K562 (cell line): Measurements from ENCODE around the gene ABCG2. TPM values are rescaled to one million over a fixed set of nuclear protein-coding genes. Genes with fewer than 3 reads are reported as not detected.

Experiments
- ATAC-seq: fragments of 200-7000 bp; cut with Tn5 transposase; 3 replicates; pipeline ENCODE4 v1.9.1; 2020; ENCODE audit warnings: moderate library complexity
- BruUV-seq: library from RNA; stranded (reverse); fragments of 400-500 nt; replicated peaks from 2 replicates; lab custom pipeline; 2021; lab: Mats Ljungman, UMichigan
- CTCF ChIA-PET: fragments of 300-600 bp; formaldehyde crosslinking; extraction: SDS; loops from one replicate; lab custom pipeline; 2021; ENCODE audit warnings: low intra/inter-chr PET ratio; lab: Yijun Ruan, JAX
- POLR2A ChIA-PET: fragments of 300-600, 350-650 bp; sonication (Branson Sonifier 250); formaldehyde crosslinking; extraction: SDS; loops from one replicate; lab custom pipeline; 2021; ENCODE audit warnings: antibody characterized with exemption, inconsistent platforms; lab: Yijun Ruan, JAX
- DNase-seq, 4 experiments: peaks; one replicate each; pipeline versions ENCODE4 v3.0.0 to v3.0.0-alpha.2; 2011 to 2018; ENCODE audit warnings: low spot score in 3 of 4, mixed read lengths in 3 of 4; ENCODE audit errors: extremely low read depth in 1 of 4
- FAIRE-seq: peaks from 2 replicates; lab custom pipeline; 2011; peaks lifted over from hg19 to GRCh38; lab: Jason Lieb, UNC
- H2AFZ ChIP-seq: 2 replicates; pipeline ENCODE4 v1.6.0; 2011; ENCODE audit warnings: low read depth, low read length, control low read depth, inconsistent platforms
- H3K27ac ChIP-seq: fragments of 200-600 bp; 3 replicates; pipeline ENCODE4 v1.8.0; 2011; ENCODE audit warnings: low read depth, mild to moderate bottlenecking, control low read depth, inconsistent platforms, low read length, moderate library complexity, mixed read lengths; ENCODE audit errors: extremely low read depth
- H3K27me3 ChIP-seq, 2 experiments: fragments of 300-600 bp in 1 of 2; 2 replicates in 1 of 2; 3 replicates in 1 of 2; pipeline versions ENCODE4 v1.6.0 to v1.8.0; 2011; ENCODE audit warnings: inconsistent platforms in 2 of 2, low read length in 2 of 2, mild to moderate bottlenecking in 1 of 2, mixed read lengths in 1 of 2, moderate library complexity in 1 of 2; ENCODE audit not compliant: control insufficient read depth in 2 of 2, insufficient read depth in 2 of 2
- H3K36me3 ChIP-seq: fragments of 300-600 bp; 3 replicates; pipeline ENCODE4 v1.8.0; 2011; ENCODE audit warnings: mild to moderate bottlenecking, low read length, inconsistent platforms; ENCODE audit not compliant: control insufficient read depth, insufficient read depth
- H3K4me1 ChIP-seq, 2 experiments: fragments of 200-600 bp in 1 of 2; replicated peaks in 1 of 2; 2 replicates in 1 of 2; 3 replicates in 1 of 2; pipeline versions ENCODE4 v1.5.1 to v1.8.0; 2011; ENCODE audit warnings: inconsistent platforms in 2 of 2, low read length in 2 of 2, mild to moderate bottlenecking in 1 of 2, mixed read lengths in 1 of 2, moderate library complexity in 1 of 2; ENCODE audit not compliant: control insufficient read depth in 2 of 2, insufficient read depth in 2 of 2
- H3K4me2 ChIP-seq: 2 replicates; pipeline ENCODE4 v1.6.1; 2011; ENCODE audit warnings: low read length, control low read depth, inconsistent platforms, mixed read lengths; ENCODE audit not compliant: insufficient read depth
- H3K4me3 ChIP-seq: fragments of 200-600 bp; sonication (generic), shearing (Covaris generic); 2 replicates; pipeline ENCODE4 v1.5.1; 2016; ENCODE audit warnings: control low read depth, inconsistent platforms
- H3K79me2 ChIP-seq: fragments of 200-600 bp; 3 replicates; pipeline ENCODE4 v1.8.0; 2011; ENCODE audit warnings: low read length, inconsistent platforms; ENCODE audit not compliant: control insufficient read depth, insufficient read depth
- H3K9ac ChIP-seq, 2 experiments: 2 replicates each; pipeline versions ENCODE4 v1.6.0 to v1.6.1; 2011; ENCODE audit warnings: low read depth in 2 of 2, low read length in 2 of 2, control low read depth in 1 of 2, inconsistent platforms in 1 of 2, mild to moderate bottlenecking in 1 of 2, mixed read lengths in 1 of 2; ENCODE audit not compliant: insufficient read depth in 1 of 2
- H3K9me1 ChIP-seq: one replicate; pipeline ENCODE4 v1.6.0; 2011; ENCODE audit warnings: inconsistent platforms, mild to moderate bottlenecking, low read length, moderate library complexity; ENCODE audit not compliant: control insufficient read depth, insufficient read depth
- H3K9me3 ChIP-seq: replicated peaks from 2 replicates; pipeline ENCODE4 v1.5.1; 2011; ENCODE audit warnings: low read depth, low read length, inconsistent platforms; ENCODE audit not compliant: control insufficient read depth, insufficient read depth
- H4K20me1 ChIP-seq: replicated peaks from 2 replicates; pipeline ENCODE4 v1.6.1; 2011; ENCODE audit warnings: low read length, inconsistent platforms, mixed read lengths; ENCODE audit not compliant: control insufficient read depth, insufficient read depth
- KLF10 ChIP-seq: fragments of 250-450 bp; sonication (Bioruptor Pico); IDR thresholded peaks from 2 replicates; pipeline ENCODE4 v1.6.1; 2021; ENCODE audit warnings: matching md5 sums
- MIER1 ChIP-seq: fragments of 450-650 bp; IDR thresholded peaks from 2 replicates; pipeline ENCODE4 v1.6.1; 2016; ENCODE audit warnings: antibody characterized with exemption, mild to moderate bottlenecking, low read depth
- NFRKB ChIP-seq: fragments of 450-650 bp; IDR thresholded peaks from 2 replicates; pipeline ENCODE4 v1.6.1; 2016; ENCODE audit warnings: low read depth
- NR2C1 ChIP-seq, 2 experiments: fragments of 450-650 bp; IDR thresholded peaks; 2 replicates each; pipeline ENCODE4 v1.6.1; 2017; ENCODE audit warnings: mild to moderate bottlenecking in 2 of 2, antibody characterized with exemption in 1 of 2, inconsistent platforms in 1 of 2, missing compliant biosample characterization in 1 of 2, missing genetic modification characterization in 1 of 2
- PHB ChIP-seq: fragments of 250-450 bp; sonication (Bioruptor Pico); IDR thresholded peaks from 2 replicates; pipeline ENCODE4 v1.5.0; 2021
- PURB ChIP-seq: sonication (generic); formaldehyde crosslinking; IDR thresholded peaks from 2 replicates; pipeline ENCODE4 v1.9.0; 2021; ENCODE audit warnings: low read depth, mild to moderate bottlenecking, missing genetic modification reagents
- SFPQ ChIP-seq: fragments of 200-400 bp; formaldehyde crosslinking; IDR thresholded peaks from 2 replicates; pipeline ENCODE4 v1.6.1; 2017; ENCODE audit warnings: mild to moderate bottlenecking, low read depth, low read length, moderate library complexity
- SMAD1 ChIP-seq: fragments of 150-350 bp; IDR thresholded peaks from 2 replicates; pipeline ENCODE4 v1.6.1; 2014; ENCODE audit warnings: low read length, low read depth; ENCODE audit not compliant: partially characterized antibody
- STAT5A ChIP-seq: IDR thresholded peaks from 2 replicates; pipeline ENCODE4 v1.6.1; 2012; ENCODE audit warnings: low read length, inconsistent platforms, borderline replicate concordance
- ZNF347 ChIP-seq: fragments of 450-650 bp; formaldehyde crosslinking; IDR thresholded peaks from 2 replicates; pipeline ENCODE4 v1.4.0; 2020; ENCODE audit warnings: low read depth, mild to moderate bottlenecking, moderate library complexity
- ZNF354B ChIP-seq: fragments of 250-450 bp; sonication (Bioruptor Pico); IDR thresholded peaks from 2 replicates; pipeline ENCODE4 v1.4.0; 2020
- WGBS: fragments of 100-300 bp; shearing (Covaris generic); methylation state at CpG from one replicate; pipeline ENCODE4 v1.1.6; 2016; ENCODE audit warnings: low coverage, mixed read lengths; ENCODE audit not compliant: insufficient coverage; ENCODE audit errors: missing lambda C conversion rate; 5-methylcytosine and 5-hydroxymethylcytosine counted together
- in situ Hi-C: fragments of 300-500 bp; cut with MboI; formaldehyde crosslinking; loops from 4 replicates; pipeline ENCODE4 v1.15.0; 2018; ENCODE audit warnings: inconsistent platforms, mixed read lengths
- intact Hi-C: fragments of 100-400 bp; cut with micrococcal nuclease; formaldehyde crosslinking; loops from 2 replicates; pipeline ENCODE4 v1.14.2; 2022
- polyA plus RNA-seq, 8 experiments: library from polyadenylated mRNA; depleted of rRNA in 4 of 8; stranded (reverse) in 5 of 8; unstranded in 3 of 8; fragments of >200 nt; fragmentation: Nextera tagmentation in 2 of 8; fragmentation: Illumina TruSeq in 1 of 8; extraction: Ambion mirVana in 2 of 8; extraction: Trizol in 1 of 8; gene quantifications; 2 replicates each; pipeline versions ENCODE4 v1.2.1 to v1.2.3, GENCODE V29; 2011 to 2014; ENCODE audit warnings: inconsistent platforms in 1 of 8, missing spikeins in 1 of 8
- total RNA-seq, 7 experiments: library from RNA; depleted of rRNA in 6 of 7; stranded (reverse); fragments of >200 nt in 6 of 7; fragmentation: Illumina TruSeq in 2 of 7; extraction: Trizol in 2 of 7; gene quantifications; 2 replicates each; pipeline versions ENCODE4 v1.2.1 to v1.2.3, GENCODE V29; 2011 to 2021; ENCODE audit warnings: low replicate concordance in 1 of 7

The ABCG2 gene
- total and polyA plus RNA-seq, 9 of the 15 experiments (the other 6 are each of a cell fraction or from before 2014, with no cell fraction given), result 0.01 to 0.36 (median 0.11) TPM; not detected in 4

GRCh38 chr4:88093874-88094273 lies 64.6 kb downstream of the ABCG2 start:
- WGBS, result 0% methylated on average over 5 of the region's 5 CpGs

More at GRCh38 chr4:88093874-88094273, 64.6 kb downstream of the ABCG2 start:
- Histone ChIP-seq H3K27ac (no peak overlapping the region), H3K4me3 (no peak overlapping the region), H2AFZ (no peak overlapping the region), H3K9ac (no peak overlapping the region), H3K4me2 (no peak overlapping the region), H3K27me3 (no peaks in the 10 kb centered on the region; a peak in 1 of 5 replicates), H4K20me1 (no peaks in the 10 kb centered on the region), H3K36me3 (no peaks in the 10 kb centered on the region), H3K4me1 (no peaks in the 10 kb centered on the region), H3K9me1 (no peaks in the 10 kb centered on the region), H3K9me3 (no peaks in the 10 kb centered on the region), H3K79me2 (no peaks in the 10 kb centered on the region)
- DNase-seq, result no peak
- no peak for FAIRE-seq
- ChIA-PET CTCF (no interaction called here), POLR2A (no interaction called here)
- intact Hi-C loops (no loop called here), in situ Hi-C loops (no loop called here)
- no peak for ATAC-seq
- TF ChIP-seq SFPQ (no peak), PURB (CRISPR knock-in tag) (no peak), NFRKB (no peak), ZNF354B (CRISPR knock-in tag) (no peak), STAT5A (no peak), NR2C1 (IDR thresholded peaks at IDR 0.05) (no peak), NR2C1 (tag; IDR thresholded peaks at IDR 0.05) (no peak), PHB (CRISPR knock-in tag) (no peak), KLF10 (CRISPR knock-in tag) (no peak), MIER1 (no peak), ZNF347 (CRISPR knock-in tag) (no peak), SMAD1 (no peak)
- BruUV-seq, result no TSS peak
